T-cell (primary cell): Measurements from ENCODE around the gene RAET1G. TPM values are rescaled to one million over a fixed set of nuclear protein-coding genes. Genes with fewer than 3 reads are reported as not detected.

Experiments used
- ATAC-seq, 4 experiments: fragments of 200-7000 bp in 3 of 4; fragments of 150-1000 bp in 1 of 4; cut with Tn5 transposase; replicated peaks in 1 of 4; 1 replicate in 3 of 4; 2 replicates in 1 of 4; pipeline ENCODE4 v1.10.0; 2021; ENCODE audit warnings: moderate library complexity in 3 of 4, mild to moderate bottlenecking in 2 of 4, moderate number of reproducible peaks in 1 of 4
- CTCF ChIA-PET, 2 donors: fragments of 300-600 bp; sonication (Branson Sonifier 250); formaldehyde crosslinking; loops; one replicate each; lab custom pipeline; 2022; ENCODE audit warnings: antibody characterized with exemption in 2 of 2; lab: Charles Lee
- POLR2A ChIA-PET, 2 donors: fragments of 300-600 bp; sonication (Branson Sonifier 250); formaldehyde crosslinking; loops; one replicate each; lab custom pipeline; 2022; ENCODE audit warnings: antibody characterized with exemption in 2 of 2; lab: Charles Lee
- DNase-seq, 35 experiments: peaks; one replicate each; pipeline versions ENCODE4 v3.0.0 to v3.0.0-alpha.2; 2013 to 2023
- H3K27ac ChIP-seq: one replicate; pipeline ENCODE4 v1.5.1; 2013; ENCODE audit warnings: low read length
- H3K27me3 ChIP-seq, 2 experiments: replicated peaks in 1 of 2; 1 replicate in 1 of 2; 2 replicates in 1 of 2; pipeline versions ENCODE4 v1.6.1 to v1.7.0; 2013; ENCODE audit warnings: low read length in 1 of 2, mixed read lengths in 1 of 2; ENCODE audit not compliant: control insufficient read depth in 2 of 2, insufficient read depth in 2 of 2; ENCODE audit errors: extremely low read depth in 1 of 2
- H3K36me3 ChIP-seq, 2 donors: 1 replicate in 1 of 2; 2 replicates in 1 of 2; pipeline versions ENCODE4 v1.6.1 to v1.7.0; 2013; ENCODE audit warnings: low read length in 1 of 2; ENCODE audit not compliant: control insufficient read depth in 2 of 2, insufficient read depth in 1 of 2; ENCODE audit errors: extremely low read depth in 1 of 2
- H3K4me1 ChIP-seq, 2 experiments: 1 replicate in 1 of 2; 2 replicates in 1 of 2; pipeline versions ENCODE4 v1.6.1 to v1.7.0; 2013; ENCODE audit warnings: low read length in 2 of 2, mixed read lengths in 1 of 2; ENCODE audit not compliant: insufficient read depth in 2 of 2, control insufficient read depth in 1 of 2; ENCODE audit errors: extremely low read depth in 1 of 2
- H3K4me3 ChIP-seq, 2 donors: 1 replicate in 1 of 2; 2 replicates in 1 of 2; pipeline versions ENCODE4 v1.5.1 to v1.7.0; 2013; ENCODE audit warnings: mild to moderate bottlenecking in 2 of 2, low read length in 1 of 2, moderate library complexity in 1 of 2; ENCODE audit not compliant: control insufficient read depth in 1 of 2; ENCODE audit errors: extremely low read depth in 1 of 2
- H3K9me3 ChIP-seq: 2 replicates; pipeline ENCODE4 v1.7.0; 2013
- H3K27ac Mint-ChIP-seq, 2 donors: one replicate each; pipeline ENCODE4 v1.8.0; 2020 to 2021; ENCODE audit warnings: mild to moderate bottlenecking in 2 of 2, mixed read lengths in 2 of 2
- H3K27me3 Mint-ChIP-seq, 2 donors: one replicate each; pipeline ENCODE4 v1.8.0; 2021 to 2022; ENCODE audit warnings: mixed read lengths in 2 of 2
- H3K36me3 Mint-ChIP-seq: one replicate; pipeline ENCODE4 v1.8.0; 2021; ENCODE audit warnings: mixed read lengths
- H3K4me1 Mint-ChIP-seq, 3 donors: one replicate each; pipeline ENCODE4 v1.8.0; 2020 to 2022; ENCODE audit warnings: mixed read lengths in 3 of 3, mild to moderate bottlenecking in 1 of 3
- H3K4me3 Mint-ChIP-seq, 3 donors: one replicate each; pipeline ENCODE4 v1.8.0; 2020 to 2022; ENCODE audit warnings: mild to moderate bottlenecking in 3 of 3, mixed read lengths in 3 of 3, moderate library complexity in 3 of 3
- H3K9me3 Mint-ChIP-seq, 3 donors: one replicate each; pipeline ENCODE4 v1.8.0; 2020 to 2022; ENCODE audit warnings: mixed read lengths in 3 of 3
- WGBS: methylation state at CpG from one replicate; pipeline ENCODE4 v1.1.5; 2013; ENCODE audit warnings: missing lambda C conversion rate; ENCODE audit not compliant: insufficient coverage; 5-methylcytosine and 5-hydroxymethylcytosine counted together
- total RNA-seq, 35 experiments: library from RNA in 6 of 35; stranded (reverse) in 6 of 35; fragments of 120-200 nt in 1 of 35; gene quantifications; one replicate each; pipeline versions ENCODE4 v1.2.1 to v1.2.4 and lab custom pipeline; 2013 to 2026

The RAET1G gene
- total RNA-seq, 5 donors from 2014 or later (not counting 1 experiment from before 2014, with no cell fraction given) = not detected

DNA sequence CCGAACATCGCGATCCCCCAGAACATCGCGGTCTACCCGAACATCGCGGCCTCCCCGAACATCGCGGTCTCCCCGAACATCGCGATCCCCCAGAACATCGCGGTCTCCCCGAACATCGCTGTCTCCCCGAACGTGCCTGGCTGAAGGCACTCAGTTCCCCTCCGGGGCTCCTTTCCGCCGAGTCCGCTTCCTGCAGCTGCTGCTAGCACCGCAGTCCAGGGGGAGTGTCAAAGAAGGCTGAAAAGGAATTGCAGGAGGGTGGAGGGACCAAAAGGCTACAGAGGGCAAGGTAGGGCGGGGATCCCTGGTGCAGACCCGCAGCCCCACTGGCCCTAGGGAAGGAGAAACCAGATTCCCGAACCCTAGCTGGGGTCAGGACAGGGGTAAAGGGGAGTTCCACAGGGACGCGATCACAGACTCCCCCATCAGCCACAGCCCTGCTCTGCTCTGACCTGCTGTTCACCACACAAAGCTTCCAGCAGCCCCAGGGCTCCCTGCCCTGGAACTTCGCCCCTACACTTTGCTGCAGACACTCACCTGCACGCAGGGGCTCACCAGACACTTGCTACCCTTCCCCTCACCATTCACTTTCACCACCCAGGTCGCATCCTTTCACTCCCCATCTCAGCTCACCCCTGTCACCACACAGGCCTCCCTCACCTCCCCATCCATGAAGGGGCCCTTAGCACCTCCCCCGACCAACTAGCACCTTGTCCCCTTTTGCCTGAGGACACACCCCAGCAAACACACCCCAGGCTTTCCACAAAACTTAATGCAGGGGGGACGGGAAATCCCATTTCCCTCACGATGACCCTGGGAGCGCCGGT, 42.5 kb upstream of the RAET1G start:
- ChIA-PET CTCF (no interaction called here), POLR2A (no interaction called here)
- no peak overlapping the region for H3K27ac ChIP-seq
- no peaks in the 10 kb centered on the region for H3K36me3 Mint-ChIP-seq
- ATAC-seq (peak in 3 of 4 experiments; percentile 18 to 33 (median 20)), DNase-seq (peak in 16 of 35 experiments; percentile 10 to 54 (median 29))
- H3K9me3 ChIP-seq = no peaks in the 10 kb centered on the region
- WGBS = 17% methylated on average over 33 of the region's 38 CpGs
- H3K4me3 ChIP-seq = peak overlapping the region; percentile 52 to 60
- H3K27ac Mint-ChIP-seq = peak overlapping the region in 1 of 2 donors; percentile 53
- peaks cover 22 to 33% (median 26%) of the 10 kb centered on the region in 3 donors for H3K4me1 Mint-ChIP-seq
- peaks cover 4 to 82% of the 10 kb centered on the region in 2 experiments for H3K27me3 ChIP-seq
- H3K9me3 Mint-ChIP-seq = no peaks in the 10 kb centered on the region
- H3K4me1 ChIP-seq = peaks cover 8 to 31% of the 10 kb centered on the region in 2 experiments
- H3K4me3 Mint-ChIP-seq = peak overlapping the region; percentile 84 to 95 (median 85)
- H3K27me3 Mint-ChIP-seq = peaks cover 74 to 88% of the 10 kb centered on the region in 2 donors
- no peaks in the 10 kb centered on the region for H3K36me3 ChIP-seq

DNA sequence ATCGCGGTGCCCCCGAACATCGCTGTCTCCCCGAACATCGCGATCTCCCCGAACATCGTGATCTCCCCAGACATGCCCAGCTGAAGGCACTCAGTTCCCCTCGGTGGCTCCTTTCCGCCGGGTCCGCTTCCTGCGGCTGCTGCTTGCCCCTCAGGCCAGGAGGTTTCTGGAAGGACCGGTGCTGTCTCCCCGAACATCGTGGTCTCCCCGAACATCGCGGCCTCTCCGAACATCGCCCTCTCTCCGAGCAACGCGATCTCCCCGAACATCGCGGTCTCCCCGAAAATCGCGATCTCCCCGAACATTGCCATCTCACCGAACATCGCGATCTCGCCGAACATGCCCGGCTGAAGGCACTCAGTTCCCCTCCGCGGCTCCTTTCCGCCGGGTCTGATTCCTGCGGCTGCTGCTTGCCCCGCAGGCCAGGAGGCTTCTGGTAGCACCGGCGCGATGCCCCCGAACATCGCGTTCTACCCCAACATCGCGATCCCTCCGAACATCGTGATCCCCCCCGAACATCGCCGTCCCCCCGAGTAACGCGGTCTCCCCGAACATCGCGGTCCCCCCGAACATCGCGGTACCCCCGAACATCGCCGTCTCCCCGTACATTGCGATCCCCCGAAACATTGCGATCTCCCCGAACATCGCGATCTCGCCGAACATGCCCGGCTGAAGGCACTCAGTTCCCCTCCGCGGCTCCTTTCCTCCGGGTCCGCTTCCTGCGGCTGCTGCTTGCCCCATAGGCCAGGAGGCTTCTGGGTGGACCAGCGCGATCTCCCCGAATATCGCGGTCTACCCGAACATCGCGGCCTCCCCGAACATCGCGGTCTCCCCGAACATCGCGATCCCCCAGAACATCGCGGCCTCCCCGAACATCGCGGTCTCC, 41.6 kb upstream of the RAET1G start:
- H3K27ac Mint-ChIP-seq = peak overlapping the region; percentile 34 to 40

DNA sequence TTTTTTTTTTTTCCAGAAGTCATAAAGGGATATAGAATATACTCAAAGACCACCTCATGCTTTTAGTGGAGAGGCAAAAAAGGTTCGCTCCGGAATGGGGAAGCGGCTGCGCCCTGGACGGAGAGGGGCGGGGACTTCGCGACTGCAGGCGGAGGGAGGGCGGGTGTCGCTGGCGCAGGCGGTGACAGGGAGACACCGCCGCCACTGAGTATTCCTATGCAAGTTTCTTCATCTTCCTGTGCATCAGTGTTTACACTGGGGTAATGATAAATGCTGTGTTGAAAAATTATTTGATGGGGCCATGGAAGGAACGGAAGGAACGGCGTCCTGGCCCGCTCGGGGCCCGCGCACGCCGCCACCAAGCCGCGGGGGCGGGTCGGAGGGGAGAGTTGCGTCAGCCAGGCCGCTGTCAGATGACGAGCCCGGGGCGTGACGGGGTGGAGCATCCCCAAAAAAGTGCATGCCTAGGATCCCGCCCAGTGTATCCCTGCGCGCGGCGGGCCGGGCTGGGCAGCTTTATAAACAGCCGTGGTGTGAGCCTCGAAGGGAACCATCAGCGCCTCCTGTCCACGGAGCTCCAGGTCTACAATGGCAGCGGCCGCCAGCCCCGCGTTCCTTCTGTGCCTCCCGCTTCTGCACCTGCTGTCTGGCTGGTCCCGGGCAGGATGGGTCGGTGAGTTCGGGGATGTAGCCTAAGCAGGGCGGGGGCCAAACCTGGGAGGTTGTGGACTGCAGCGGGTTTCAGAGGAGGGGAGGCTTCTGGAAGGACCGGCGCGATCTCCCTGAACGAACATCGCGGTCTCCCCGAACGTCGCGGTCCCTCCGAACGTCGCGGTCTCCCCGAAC, 40.8 kb upstream of the RAET1G start, which contains the start of gene ULBP1:
Gene ULBP1 (plus strand): TSS at position 482 of the 846 bp plus-strand sequence. CDS start 107 bp downstream, at position 589.
- peak within 1 kb of the TSS; percentile 84 to 95 (median 85) for H3K4me3 Mint-ChIP-seq
- CTCF ChIA-PET = no interaction called here
- Histone ChIP-seq H3K36me3 (no peaks in the 10 kb centered on the region), H3K27me3 (peaks cover 6 to 78% of the 10 kb centered on the region in 2 experiments), H3K4me1 (peaks cover 8 to 31% of the 10 kb centered on the region in 2 experiments), H3K4me3 (peak within 1 kb of the TSS; percentile 52 to 60), H3K9me3 (no peaks in the 10 kb centered on the region), H3K27ac (no peak within 1 kb of the TSS)
- H3K4me1 Mint-ChIP-seq = peaks cover 22 to 33% (median 26%) of the 10 kb centered on the region in 3 donors
- no peaks in the 10 kb centered on the region for H3K9me3 Mint-ChIP-seq
- POLR2A ChIA-PET = interaction anchor here in 1 of 2 donors (0.6 kb wide), 1 partner anchor 27 kb away, joined by 3 read pairs; no protein-coding TSS in a partner anchor
- H3K36me3 Mint-ChIP-seq = no peaks in the 10 kb centered on the region
- H3K27ac Mint-ChIP-seq = peak within 1 kb of the TSS; percentile 34 to 40
- WGBS = under 1% methylated on average over 68 of the region's 69 CpGs
- DNase-seq (peak; percentile 30 to 79 (median 51)), ATAC-seq (peak; percentile 67 to 79 (median 72))
- peaks cover 73 to 88% of the 10 kb centered on the region in 2 donors for H3K27me3 Mint-ChIP-seq

More for the DNA sequence above, 41.6 kb upstream of the RAET1G start:
- CTCF ChIA-PET = no interaction called here
- no peaks in the 10 kb centered on the region for H3K9me3 Mint-ChIP-seq
- peak overlapping the region; percentile 84 to 95 (median 85) for H3K4me3 Mint-ChIP-seq
- H3K36me3 ChIP-seq = no peaks in the 10 kb centered on the region
- H3K36me3 Mint-ChIP-seq = no peaks in the 10 kb centered on the region
- DNase-seq = peak in 9 of 35 experiments; percentile 12 to 34 (median 18)
- peak overlapping the region; percentile 52 to 60 for H3K4me3 ChIP-seq
- no peak overlapping the region for H3K27ac ChIP-seq
- no peaks in the 10 kb centered on the region for H3K9me3 ChIP-seq
- peaks cover 4 to 80% of the 10 kb centered on the region in 2 experiments for H3K27me3 ChIP-seq
- POLR2A ChIA-PET = interaction anchor here in 1 of 2 donors (0.5 kb wide), 1 partner anchor 19 kb away, joined by 9 read pairs; no protein-coding TSS in a partner anchor
- H3K27me3 Mint-ChIP-seq = peaks cover 73 to 88% of the 10 kb centered on the region in 2 donors
- ATAC-seq = peak; percentile 4 to 13 (median 6)
- peaks cover 8 to 31% of the 10 kb centered on the region in 2 experiments for H3K4me1 ChIP-seq
- WGBS = 4% methylated on average over 93 of the region's 103 CpGs
- H3K4me1 Mint-ChIP-seq = peaks cover 22 to 33% (median 26%) of the 10 kb centered on the region in 3 donors

DNA sequence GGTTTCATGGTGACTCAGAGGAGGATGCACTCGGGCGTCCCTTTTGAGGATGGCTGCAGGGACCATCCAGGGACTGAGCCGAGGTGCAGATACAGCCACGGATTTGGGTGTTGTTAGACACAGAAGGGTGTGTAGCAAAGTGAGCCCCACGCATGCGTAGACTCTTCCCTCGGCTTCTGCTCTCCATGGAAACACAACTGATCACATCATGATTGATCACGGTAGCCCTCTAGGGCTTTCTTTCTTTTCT, 40.2 kb upstream of the RAET1G start:
- Mint-ChIP-seq H3K27me3 (peaks cover 73 to 84% of the 10 kb centered on the region in 2 donors), H3K36me3 (no peaks in the 10 kb centered on the region), H3K4me3 (peak overlapping the region; percentile 84 to 95 (median 85)), H3K27ac (no peak overlapping the region), H3K4me1 (peaks cover 22 to 33% (median 26%) of the 10 kb centered on the region in 3 donors), H3K9me3 (no peaks in the 10 kb centered on the region)
- ChIA-PET CTCF (no interaction called here), POLR2A (no interaction called here)
- 24% methylated on average over 3 of the region's 8 CpGs for WGBS
- H3K36me3 ChIP-seq = no peaks in the 10 kb centered on the region
- peak in 1 of 4 experiments; percentile 14 for ATAC-seq
- peak in 2 of 35 experiments; percentile 15 to 57 for DNase-seq
- H3K4me1 ChIP-seq = peaks cover 8 to 31% of the 10 kb centered on the region in 2 experiments
- H3K9me3 ChIP-seq = no peaks in the 10 kb centered on the region
- H3K4me3 ChIP-seq = peak overlapping the region; percentile 52 to 60
- H3K27ac ChIP-seq = no peak overlapping the region
- peaks cover 6 to 75% of the 10 kb centered on the region in 2 experiments for H3K27me3 ChIP-seq

DNA sequence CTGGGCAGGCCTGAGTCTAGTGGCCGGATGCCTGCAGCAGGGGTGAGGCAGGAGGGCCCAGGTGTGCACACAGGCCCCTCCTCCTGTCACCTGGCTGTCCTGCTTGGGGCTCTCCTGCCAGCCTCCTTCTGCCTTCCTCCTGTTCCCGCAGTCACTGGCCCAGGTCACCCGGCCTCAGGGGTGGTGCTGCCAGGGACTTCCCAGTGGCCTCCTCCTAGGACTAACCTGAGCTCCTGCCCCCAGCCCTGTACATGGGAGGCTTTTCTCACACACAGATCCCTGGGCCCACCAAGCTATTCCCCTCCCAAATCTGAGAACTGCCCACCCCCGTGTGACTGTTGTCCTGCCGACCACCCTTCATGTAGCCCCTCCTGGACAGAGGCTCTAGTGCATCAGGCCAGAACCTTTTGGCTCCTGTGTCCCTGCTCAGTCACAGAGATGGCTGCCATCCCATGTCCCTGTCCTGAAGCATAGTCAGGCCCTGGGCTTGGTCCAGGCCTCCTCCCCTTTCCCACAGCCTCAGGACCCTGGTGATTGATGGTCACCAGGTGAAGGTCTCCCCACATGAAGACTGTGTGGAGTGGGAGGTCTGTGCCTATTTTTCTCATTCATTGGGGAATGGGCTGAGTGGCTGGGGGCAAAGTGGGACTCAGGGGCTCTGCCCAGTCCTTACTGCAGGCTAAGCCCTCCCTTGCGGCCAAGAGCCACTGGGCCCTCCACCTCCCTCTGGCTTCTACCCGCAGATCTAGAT, 39.7 kb upstream of the RAET1G start:
- no peaks in the 10 kb centered on the region for H3K9me3 Mint-ChIP-seq
- no peaks in the 10 kb centered on the region for H3K36me3 Mint-ChIP-seq
- ATAC-seq (no peak), DNase-seq (no peak)
- WGBS = 68% methylated on average over 6 of the region's 7 CpGs
- peaks cover 74 to 85% of the 10 kb centered on the region in 2 donors for H3K27me3 Mint-ChIP-seq
- CTCF ChIA-PET = interaction anchor here in 1 of 2 donors (1.3 kb wide), 1 partner anchor 38 kb away, joined by 4 read pairs; no protein-coding TSS in a partner anchor
- H3K36me3 ChIP-seq = no peaks in the 10 kb centered on the region
- peaks cover 6 to 73% of the 10 kb centered on the region in 2 experiments for H3K27me3 ChIP-seq
- H3K4me1 Mint-ChIP-seq = peaks cover 22 to 33% (median 26%) of the 10 kb centered on the region in 3 donors
- POLR2A ChIA-PET = no interaction called here
- no peaks in the 10 kb centered on the region for H3K9me3 ChIP-seq
- H3K4me3 ChIP-seq = peak overlapping the region in 1 of 2 donors; percentile 52
- H3K27ac ChIP-seq = no peak overlapping the region
- peak overlapping the region; percentile 84 to 95 (median 85) for H3K4me3 Mint-ChIP-seq
- H3K27ac Mint-ChIP-seq = peak overlapping the region in 1 of 2 donors; percentile 19
- H3K4me1 ChIP-seq = peaks cover 8 to 31% of the 10 kb centered on the region in 2 experiments
